Naive B cell (primary cell): ENCODE measurements around the gene ALDH16A1. TPM values are rescaled to one million over a fixed set of nuclear protein-coding genes. Genes with fewer than 3 reads are reported as not detected.
"Not testable (repeated sequence)": the region's sequence is repeated elsewhere in the genome, so short reads cannot be mapped to it uniquely, and the experiment has no call there.

Source experiments
- ATAC-seq, 2 donors: fragments of 150-1000 bp; cut with Tn5 transposase; 2 replicates each; pipeline ENCODE4 v1.10.0; 2021; ENCODE audit warnings: low read depth in 2 of 2, mild to moderate bottlenecking in 2 of 2, moderate library complexity in 2 of 2
- DNase-seq: peaks from one replicate; pipeline ENCODE4 v3.0.0; 2022
- H3K27ac Mint-ChIP-seq, 6 donors: one replicate each; pipeline ENCODE4 v1.8.0; 2020 to 2022; ENCODE audit warnings: mild to moderate bottlenecking in 6 of 6, mixed read lengths in 6 of 6, moderate library complexity in 5 of 6, inconsistent platforms in 2 of 6
- H3K27me3 Mint-ChIP-seq, 3 donors: one replicate each; pipeline ENCODE4 v1.8.0; 2021 to 2022; ENCODE audit warnings: mixed read lengths in 3 of 3, mild to moderate bottlenecking in 1 of 3
- H3K36me3 Mint-ChIP-seq, 2 donors: one replicate each; pipeline ENCODE4 v1.8.0; 2020 to 2022; ENCODE audit warnings: mixed read lengths in 2 of 2, inconsistent platforms in 1 of 2, mild to moderate bottlenecking in 1 of 2
- H3K4me1 Mint-ChIP-seq, 3 donors: one replicate each; pipeline ENCODE4 v1.8.0; 2020 to 2022; ENCODE audit warnings: mixed read lengths in 3 of 3, inconsistent platforms in 1 of 3, mild to moderate bottlenecking in 1 of 3, moderate library complexity in 1 of 3
- H3K4me3 Mint-ChIP-seq, 8 donors: one replicate each; pipeline ENCODE4 v1.8.0; 2020 to 2022; ENCODE audit warnings: mild to moderate bottlenecking in 8 of 8, mixed read lengths in 8 of 8, moderate library complexity in 8 of 8, inconsistent platforms in 2 of 8
- H3K9me3 Mint-ChIP-seq, 7 donors: one replicate each; pipeline ENCODE4 v1.8.0; 2020 to 2022; ENCODE audit warnings: mixed read lengths in 7 of 7, mild to moderate bottlenecking in 5 of 7, inconsistent platforms in 2 of 7, moderate library complexity in 1 of 7
- polyA plus RNA-seq, 6 donors: library from polyadenylated mRNA; unstranded; fragments of 300-500 nt; fragmentation: Illumina TruSeq; gene quantifications; one replicate each; pipeline ENCODE4 v1.2.3, GENCODE V29; 2021; ENCODE audit warnings: low read depth in 6 of 6

ALDH16A1 gene
- polyA plus RNA-seq, 6 donors from 2014 or later: 54.2 to 103 (median 74.6) TPM

GRCh38 chr19:49436381-49437017 lies 16.5 kb upstream of the ALDH16A1 start:
- peak overlapping the region in 4 of 8 donors; percentile 32 to 73 (median 36) for H3K4me3 Mint-ChIP-seq
- H3K4me1 Mint-ChIP-seq: peaks cover 42 to 56% (median 45%) of the 10 kb centered on the region in 3 donors
- peaks cover 0 to 10% (median 0%) of the 10 kb centered on the region in 7 donors for H3K9me3 Mint-ChIP-seq
- ATAC-seq: peak; percentile 51 to 52
- peaks cover 77 to 96% (median 95%) of the 10 kb centered on the region in 3 donors for H3K27me3 Mint-ChIP-seq
- H3K36me3 Mint-ChIP-seq: peaks cover 3 to 35% of the 10 kb centered on the region in 2 donors
- no peak overlapping the region for H3K27ac Mint-ChIP-seq
- peak; percentile 40 for DNase-seq

GRCh38 chr19:49437231-49437630 lies 15.8 kb upstream of the ALDH16A1 start:
- Mint-ChIP-seq H3K27ac (no peak overlapping the region), H3K27me3 (peaks cover 80 to 96% (median 96%) of the 10 kb centered on the region in 3 donors), H3K4me1 (peaks cover 45 to 59% (median 49%) of the 10 kb centered on the region in 3 donors), H3K9me3 (peaks cover 0 to 10% (median 2%) of the 10 kb centered on the region in 7 donors), H3K4me3 (peak overlapping the region in 4 of 8 donors; percentile 15 to 38 (median 30)), H3K36me3 (peaks cover 3 to 38% of the 10 kb centered on the region in 2 donors)
- no peak for ATAC-seq
- DNase-seq: no peak

- H3K4me3 Mint-ChIP-seq: peak overlapping the region in 1 of 8 donors; percentile 74
- H3K27me3 Mint-ChIP-seq: peaks cover 79 to 93% (median 92%) of the 10 kb centered on the region in 3 donors
Observed at GRCh38 chr19:49438261-49438660, 14.8 kb upstream of the ALDH16A1 start.

GRCh38 chr19:49439836-49440235 lies 13.2 kb upstream of the ALDH16A1 start:
- peaks cover 3 to 38% of the 10 kb centered on the region in 2 donors for H3K36me3 Mint-ChIP-seq
- peak overlapping the region in 1 of 6 donors; percentile 72 for H3K27ac Mint-ChIP-seq
- H3K4me3 Mint-ChIP-seq: peak overlapping the region in 1 of 8 donors; percentile 86
- ATAC-seq (no peak), DNase-seq (no peak)
- peaks cover 49 to 58% (median 58%) of the 10 kb centered on the region in 3 donors for H3K4me1 Mint-ChIP-seq
- peaks cover 0 to 10% (median 2%) of the 10 kb centered on the region in 7 donors for H3K9me3 Mint-ChIP-seq
- H3K27me3 Mint-ChIP-seq: peaks cover 71 to 81% (median 78%) of the 10 kb centered on the region in 3 donors

More at GRCh38 chr19:49438261-49438660, 14.8 kb upstream of the ALDH16A1 start:
- peaks cover 0 to 10% (median 2%) of the 10 kb centered on the region in 7 donors for H3K9me3 Mint-ChIP-seq
- no peak overlapping the region for H3K27ac Mint-ChIP-seq
- ATAC-seq (no peak), DNase-seq (no peak)
- peaks cover 3 to 38% of the 10 kb centered on the region in 2 donors for H3K36me3 Mint-ChIP-seq
- H3K4me1 Mint-ChIP-seq: peaks cover 45 to 57% (median 50%) of the 10 kb centered on the region in 3 donors

GRCh38 chr19:49440439-49441209 lies 12.4 kb upstream of the ALDH16A1 start:
- Mint-ChIP-seq H3K36me3 (peaks cover 3 to 33% of the 10 kb centered on the region in 2 donors), H3K4me3 (peak overlapping the region in 7 of 8 donors; percentile 17 to 86 (median 75)), H3K4me1 (peaks cover 53 to 58% (median 57%) of the 10 kb centered on the region in 3 donors), H3K9me3 (peaks cover 0 to 4% (median 2%) of the 10 kb centered on the region in 7 donors), H3K27me3 (peaks cover 63 to 73% (median 70%) of the 10 kb centered on the region in 3 donors), H3K27ac (peak overlapping the region in 2 of 6 donors; percentile 3 to 26)
- DNase-seq (no peak), ATAC-seq (no peak)

GRCh38 chr19:49441210-49441959 lies 11.6 kb upstream of the ALDH16A1 start, which contains the start of gene SLC17A7:
Gene SLC17A7 (minus strand): TSS chr19:49441527. CDS start chr19:49441379, 148 bp downstream.
- peaks cover 55 to 65% (median 62%) of the 10 kb centered on the region in 3 donors for H3K27me3 Mint-ChIP-seq
- ATAC-seq: no peak
- DNase-seq: no peak
- peaks cover 0 to 4% (median 0%) of the 10 kb centered on the region in 7 donors for H3K9me3 Mint-ChIP-seq
- H3K36me3 Mint-ChIP-seq: peaks cover 3 to 27% of the 10 kb centered on the region in 2 donors
- H3K4me3 Mint-ChIP-seq: peak within 1 kb of the TSS; percentile 79 to 94 (median 91)
- peaks cover 48 to 58% (median 51%) of the 10 kb centered on the region in 3 donors for H3K4me1 Mint-ChIP-seq
- H3K27ac Mint-ChIP-seq: peak within 1 kb of the TSS in 5 of 6 donors; percentile 3 to 88 (median 76)

GRCh38 chr19:49441960-49442350 lies 11.1 kb upstream of the ALDH16A1 start:
- ATAC-seq (no peak), DNase-seq (no peak)
- peak overlapping the region; percentile 79 to 94 (median 91) for H3K4me3 Mint-ChIP-seq
- peak overlapping the region in 2 of 6 donors; percentile 88 for H3K27ac Mint-ChIP-seq
- peaks cover 0 to 4% (median 0%) of the 10 kb centered on the region in 7 donors for H3K9me3 Mint-ChIP-seq
- peaks cover 3 to 25% of the 10 kb centered on the region in 2 donors for H3K36me3 Mint-ChIP-seq
- H3K27me3 Mint-ChIP-seq: peaks cover 50 to 60% (median 57%) of the 10 kb centered on the region in 3 donors
- H3K4me1 Mint-ChIP-seq: peaks cover 44 to 61% (median 50%) of the 10 kb centered on the region in 3 donors

- peaks cover 0 to 4% (median 0%) of the 10 kb centered on the region in 7 donors for H3K9me3 Mint-ChIP-seq
- H3K27ac Mint-ChIP-seq: peak overlapping the region in 4 of 6 donors; percentile 9 to 90 (median 82)
- no peak for DNase-seq
- peak overlapping the region; percentile 79 to 94 (median 91) for H3K4me3 Mint-ChIP-seq
- peaks cover 41 to 60% (median 50%) of the 10 kb centered on the region in 3 donors for H3K4me1 Mint-ChIP-seq
- H3K27me3 Mint-ChIP-seq: peaks cover 46 to 56% (median 53%) of the 10 kb centered on the region in 3 donors
- peaks cover 3 to 21% of the 10 kb centered on the region in 2 donors for H3K36me3 Mint-ChIP-seq
- ATAC-seq: no peak
Observed at GRCh38 chr19:49442354-49442753, 10.7 kb upstream of the ALDH16A1 start.

- peaks cover 41 to 50% (median 47%) of the 10 kb centered on the region in 3 donors for H3K27me3 Mint-ChIP-seq
- peaks cover 3 to 21% of the 10 kb centered on the region in 2 donors for H3K36me3 Mint-ChIP-seq
- H3K27ac Mint-ChIP-seq: peak overlapping the region in 5 of 6 donors; percentile 84 to 98 (median 93)
- DNase-seq (no peak), ATAC-seq (peak; percentile 16 to 20)
- H3K9me3 Mint-ChIP-seq: peaks cover 0 to 4% (median 0%) of the 10 kb centered on the region in 7 donors
- peak overlapping the region; percentile 79 to 94 (median 91) for H3K4me3 Mint-ChIP-seq
- peaks cover 37 to 58% (median 48%) of the 10 kb centered on the region in 3 donors for H3K4me1 Mint-ChIP-seq
Observed at GRCh38 chr19:49442771-49443365, 10.2 kb upstream of the ALDH16A1 start.

GRCh38 chr19:49443366-49444099 lies 9.5 kb upstream of the ALDH16A1 start:
- DNase-seq (peak; percentile 95), ATAC-seq (peak; percentile 87)
- H3K4me3 Mint-ChIP-seq: peak overlapping the region; percentile 79 to 94 (median 91)
- H3K36me3 Mint-ChIP-seq: peaks cover 3 to 26% of the 10 kb centered on the region in 2 donors
- peak overlapping the region; percentile 84 to 98 (median 94) for H3K27ac Mint-ChIP-seq
- H3K4me1 Mint-ChIP-seq: peaks cover 37 to 57% (median 49%) of the 10 kb centered on the region in 3 donors
- peaks cover 0 to 4% (median 0%) of the 10 kb centered on the region in 7 donors for H3K9me3 Mint-ChIP-seq
- peaks cover 34 to 44% (median 41%) of the 10 kb centered on the region in 3 donors for H3K27me3 Mint-ChIP-seq

- H3K27ac Mint-ChIP-seq: peak overlapping the region; percentile 84 to 98 (median 94)
- H3K9me3 Mint-ChIP-seq, DNase-seq, ATAC-seq: not testable (repeated sequence)
- peaks cover 3 to 31% of the 10 kb centered on the region in 2 donors for H3K36me3 Mint-ChIP-seq
- H3K27me3 Mint-ChIP-seq: peaks cover 28 to 37% (median 34%) of the 10 kb centered on the region in 3 donors
- H3K4me3 Mint-ChIP-seq: peak overlapping the region; percentile 79 to 94 (median 91)
- H3K4me1 Mint-ChIP-seq: peaks cover 41 to 64% (median 51%) of the 10 kb centered on the region in 3 donors
Observed at GRCh38 chr19:49444100-49444700, 8.8 kb upstream of the ALDH16A1 start.
